Upper lobe of right lung (tissue), 1 donor: ENCODE data around the gene BRF1. TPM values are rescaled to one million over a fixed set of nuclear protein-coding genes. Genes with fewer than 3 reads are reported as not detected.
A peak's percentile ranks its signal among the peaks of the same experiment; 100 is the strongest.

ENCODE experiments used
- ATAC-seq: fragments of 200-7000 bp; cut with Tn5 transposase; one replicate; pipeline ENCODE4 v1.9.1; 2020; ENCODE audit warnings: mild to moderate bottlenecking, moderate library complexity
- DNase-seq: peaks from one replicate; pipeline ENCODE4 v3.0.0-alpha.2; 2020
- H3K27ac ChIP-seq: fragments of 200-600 bp; one replicate; pipeline ENCODE4 v1.8.0; 2022
- H3K27me3 ChIP-seq: fragments of 200-600 bp; one replicate; pipeline ENCODE4 v1.8.0; 2022; ENCODE audit warnings: mild to moderate bottlenecking
- H3K36me3 ChIP-seq: fragments of 200-600 bp; one replicate; pipeline ENCODE4 v1.8.0; 2022
- H3K4me1 ChIP-seq: fragments of 200-600 bp; one replicate; pipeline ENCODE4 v1.8.0; 2022
- H3K4me3 ChIP-seq: fragments of 200-600 bp; one replicate; pipeline ENCODE4 v1.8.0; 2022; ENCODE audit warnings: mild to moderate bottlenecking
- H3K9me3 ChIP-seq: fragments of 200-600 bp; one replicate; pipeline ENCODE4 v1.8.0; 2022
- CTCF ChIP-seq: fragments of 200-600 bp; IDR thresholded peaks from one replicate; pipeline ENCODE4 v1.8.0; 2022; ENCODE audit warnings: antibody characterized with exemption
- intact Hi-C: fragments of 100-400 bp; cut with DNase I; formaldehyde crosslinking; loops from one replicate; pipeline ENCODE4 v1.11.0; 2022
- long read RNA-seq: library from polyadenylated mRNA; unstranded; transcript quantifications from one replicate; pipeline ENCODE4 v2.0.0, GENCODE V29; 2021
- total RNA-seq: library from RNA; stranded (reverse); fragmentation: NEBNext Ultra II Directional; extraction: Animal tissue kit (Norgen Biotek cat#: 25700); gene quantifications from one replicate; pipeline ENCODE4 v1.2.1, GENCODE V29; 2021
- donor health status: DM: no; HTN: yes; CAD: no; lungs with severe emphysema.

The BRF1 gene
- 31.2 TPM for total RNA-seq
- long read RNA-seq, transcript BRF1-211 (18 exons, 3,358 nt), result major isoform, 14 of 42 reads
- long read RNA-seq, partial matches to known transcripts, result 14 of 42 reads
- long read RNA-seq, other reads (novel, unspliced or antisense), result 13 of 42 reads

- ATAC-seq (peak; percentile 94), DNase-seq (peak; percentile 99)
- H3K36me3 ChIP-seq, result no peaks in the 10 kb centered on the region
- no peak for TF ChIP-seq CTCF
- intact Hi-C loops, result no loop called here
- peak within 1 kb of the TSS; percentile 88 for H3K27ac ChIP-seq
- no peaks in the 10 kb centered on the region for H3K27me3 ChIP-seq
- no peaks in the 10 kb centered on the region for H3K9me3 ChIP-seq
- peaks cover 16% of the 10 kb centered on the region for H3K4me1 ChIP-seq
- peak within 1 kb of the TSS; percentile 89 for H3K4me3 ChIP-seq
Measured at GRCh38 chr14:105300542-105301102, at the start of gene BRF1. Gene BRF1 (minus strand): TSS chr14:105301001. CDS start chr14:105300629, 372 bp downstream.

- intact Hi-C loops, result loop anchor here (10.0 kb wide), 1 partner anchor 255 kb away; no protein-coding TSS in a partner anchor
- Histone ChIP-seq H3K4me3 (no peak overlapping the region), H3K4me1 (peaks cover 5% of the 10 kb centered on the region), H3K27ac (no peak overlapping the region), H3K36me3 (peaks cover 3% of the 10 kb centered on the region), H3K27me3 (no peaks in the 10 kb centered on the region), H3K9me3 (no peaks in the 10 kb centered on the region)
- ATAC-seq, result no peak
- TF ChIP-seq CTCF, result no peak
- no peak for DNase-seq
Measured at GRCh38 chr14:105349992-105350391, 49.2 kb upstream of the BRF1 start.

GRCh38 chr14:105348945-105349699 is 48.3 kb upstream of the BRF1 start:
- TF ChIP-seq CTCF, result no peak
- H3K4me1 ChIP-seq, result peaks cover 5% of the 10 kb centered on the region
- intact Hi-C loops, result no loop called here
- ATAC-seq (no peak), DNase-seq (no peak)
- H3K36me3 ChIP-seq, result no peaks in the 10 kb centered on the region
- no peak overlapping the region for H3K4me3 ChIP-seq
- H3K9me3 ChIP-seq, result no peaks in the 10 kb centered on the region
- no peaks in the 10 kb centered on the region for H3K27me3 ChIP-seq
- H3K27ac ChIP-seq, result no peak overlapping the region

GRCh38 chr14:105348169-105348944 is 47.6 kb upstream of the BRF1 start:
- TF ChIP-seq CTCF, result no peak
- H3K4me1 ChIP-seq, result peaks cover 5% of the 10 kb centered on the region
- ATAC-seq (no peak), DNase-seq (no peak)
- no peak overlapping the region for H3K27ac ChIP-seq
- H3K36me3 ChIP-seq, result no peaks in the 10 kb centered on the region
- intact Hi-C loops, result no loop called here
- H3K9me3 ChIP-seq, result no peaks in the 10 kb centered on the region
- no peaks in the 10 kb centered on the region for H3K27me3 ChIP-seq
- no peak overlapping the region for H3K4me3 ChIP-seq

- no peak for TF ChIP-seq CTCF
Measured at GRCh38 chr14:105347587-105347968, 46.8 kb upstream of the BRF1 start.

More at GRCh38 chr14:105347587-105347968, 46.8 kb upstream of the BRF1 start:
- no peaks in the 10 kb centered on the region for H3K9me3 ChIP-seq
- peaks cover 5% of the 10 kb centered on the region for H3K4me1 ChIP-seq
- no peak for DNase-seq
- H3K36me3 ChIP-seq, result no peaks in the 10 kb centered on the region
- intact Hi-C loops, result no loop called here
- ATAC-seq, result no peak
- H3K27ac ChIP-seq, result no peak overlapping the region
- H3K27me3 ChIP-seq, result no peaks in the 10 kb centered on the region
- no peak overlapping the region for H3K4me3 ChIP-seq
